Panc1 (cell line): ENCODE results near the gene RNGTT. TPM values are rescaled to one million over a fixed set of nuclear protein-coding genes. Genes with fewer than 3 reads are reported as not detected.

Experiments
- ATAC-seq: fragments of 200-7000 bp; cut with Tn5 transposase; 2 replicates; pipeline ENCODE4 v1.9.1; 2020; ENCODE audit warnings: mild to moderate bottlenecking, moderate library complexity
- BruUV-seq: library from RNA; stranded (reverse); fragments of 400-500 nt; replicated peaks from 2 replicates; lab custom pipeline; 2021; lab: Mats Ljungman, UMichigan
- CTCF ChIA-PET: fragments of 300-600 bp; sonication (Branson Sonifier 250); formaldehyde crosslinking; loops from one replicate; lab custom pipeline; 2022; ENCODE audit warnings: antibody characterized with exemption; lab: Charles Lee
- POLR2A ChIA-PET: fragments of 300-600 bp; sonication (Branson Sonifier 250); formaldehyde crosslinking; loops from one replicate; lab custom pipeline; 2022; ENCODE audit warnings: antibody characterized with exemption; lab: Charles Lee
- DNase-seq: peaks from one replicate; pipeline ENCODE4 v3.0.0-alpha.2; 2010; ENCODE audit warnings: low read depth, low spot score
- H3K27ac ChIP-seq: 2 replicates; pipeline ENCODE4 v1.5.1; 2011; ENCODE audit warnings: mild to moderate bottlenecking, low read length, inconsistent platforms
- H3K27me3 ChIP-seq: fragments of 200-500 bp; sonication (Bioruptor generic); 2 replicates; pipeline ENCODE4 v1.6.0; 2014; ENCODE audit warnings: low read length, inconsistent platforms; ENCODE audit not compliant: control insufficient read depth, insufficient read depth
- H3K36me3 ChIP-seq: fragments of 200-500 bp; sonication (Bioruptor generic); 2 replicates; pipeline ENCODE4 v1.5.1; 2014; ENCODE audit warnings: inconsistent platforms, mild to moderate bottlenecking, low read length, moderate library complexity; ENCODE audit not compliant: control insufficient read depth, insufficient read depth
- H3K4me1 ChIP-seq: 2 replicates; pipeline ENCODE4 v1.5.1; 2011; ENCODE audit warnings: inconsistent platforms, mild to moderate bottlenecking, low read length, moderate library complexity; ENCODE audit not compliant: control insufficient read depth, insufficient read depth
- H3K4me3 ChIP-seq, 2 experiments: 2 replicates each; pipeline ENCODE4 v1.5.1; 2011 to 2012; ENCODE audit warnings: low read depth in 2 of 2, low read length in 2 of 2, mild to moderate bottlenecking in 2 of 2, inconsistent platforms in 1 of 2, moderate library complexity in 1 of 2
- H3K9me3 ChIP-seq: fragments of 200-500 bp; sonication (Bioruptor generic); 2 replicates; pipeline ENCODE4 v1.5.1; 2014; ENCODE audit warnings: low read depth, mild to moderate bottlenecking, inconsistent platforms, low read length, moderate library complexity; ENCODE audit not compliant: control insufficient read depth, insufficient read depth
- CTCF ChIP-seq: fragments of 450-650 bp; IDR thresholded peaks from 2 replicates; pipeline ENCODE4 v1.5.1; 2017; ENCODE audit warnings: mild to moderate bottlenecking
- POLR2AphosphoS5 ChIP-seq: IDR thresholded peaks from 2 replicates; pipeline ENCODE4 v1.6.1; 2012; ENCODE audit warnings: mild to moderate bottlenecking, low read depth, low read length, moderate library complexity
- REST ChIP-seq, 2 experiments: IDR thresholded peaks; 2 replicates each; pipeline ENCODE4 v1.6.1; 2011 to 2012; ENCODE audit warnings: low read depth in 2 of 2, control low read depth in 1 of 2, low read length in 1 of 2, mild to moderate bottlenecking in 1 of 2, moderate library complexity in 1 of 2; ENCODE audit not compliant: insufficient read depth in 1 of 2
- SIN3A ChIP-seq: IDR thresholded peaks from 2 replicates; pipeline ENCODE4 v1.6.1; 2012; ENCODE audit warnings: low read depth, mild to moderate bottlenecking, low read length, moderate library complexity, borderline replicate concordance; ENCODE audit not compliant: insufficient read depth
- TCF7L2 ChIP-seq: IDR thresholded peaks from 2 replicates; pipeline ENCODE4 v1.6.1; 2011; ENCODE audit warnings: mild to moderate bottlenecking, low read depth, low read length, inconsistent platforms
- in situ Hi-C: cut with HindIII; loops from 2 replicates; pipeline ENCODE4 v1.10.0; 2016; ENCODE audit warnings: low sequenced_read_pairs, low pct_unique_long_range_greater_than_20kb
- intact Hi-C: fragments of 100-400 bp; cut with micrococcal nuclease; formaldehyde crosslinking; loops from one replicate; pipeline ENCODE4 v1.10.0; 2022; ENCODE audit not compliant: unreplicated experiment
- total RNA-seq: library from RNA; stranded (reverse); gene quantifications from one replicate; pipeline ENCODE4 v1.2.1, GENCODE V29; 2021; ENCODE audit not compliant: unreplicated experiment

Gene RNGTT
- total RNA-seq, 1 experiment from 2014 or later: 21.2 TPM

- intact Hi-C loops: no loop called here
- ATAC-seq: no peak
- ChIA-PET POLR2A (no interaction called here), CTCF (no interaction called here)
- no peak overlapping the region for H3K27ac ChIP-seq
- no peaks in the 10 kb centered on the region for H3K4me1 ChIP-seq
- in situ Hi-C loops: no loop called here
- no peak for DNase-seq
- no peaks in the 10 kb centered on the region for H3K36me3 ChIP-seq
- TF ChIP-seq TCF7L2 (no peak), CTCF (no peak), SIN3A (no peak), REST (IDR thresholded peaks at IDR 0.05; ENCODE audit: insufficient read depth in 1 of 2, low read depth in 2 of 2, low read length in 1 of 2) (no peak), POLR2AphosphoS5 (no peak)
- no peak overlapping the region for H3K4me3 ChIP-seq
- no TSS peak for BruUV-seq
- no peaks in the 10 kb centered on the region for H3K9me3 ChIP-seq
- no peaks in the 10 kb centered on the region for H3K27me3 ChIP-seq
Observed at GRCh38 chr6:88623531-88623930, 339.9 kb downstream of the RNGTT start.

GRCh38 chr6:88619951-88620350 is 343.5 kb downstream of the RNGTT start:
- Histone ChIP-seq H3K4me1 (no peaks in the 10 kb centered on the region), H3K4me3 (no peak overlapping the region), H3K27ac (no peak overlapping the region), H3K27me3 (no peaks in the 10 kb centered on the region), H3K9me3 (no peaks in the 10 kb centered on the region), H3K36me3 (no peaks in the 10 kb centered on the region)
- BruUV-seq: no TSS peak
- POLR2A ChIA-PET: no interaction called here
- ATAC-seq (no peak), DNase-seq (no peak)
- in situ Hi-C loops (no loop called here), intact Hi-C loops (no loop called here)
- TF ChIP-seq SIN3A (no peak), REST (IDR thresholded peaks at IDR 0.05; ENCODE audit: insufficient read depth in 1 of 2, low read depth in 2 of 2, low read length in 1 of 2) (no peak), CTCF (no peak), POLR2AphosphoS5 (no peak), TCF7L2 (no peak)
- CTCF ChIA-PET: no interaction called here
